Fibroblast of skin of left biceps (primary cell): ENCODE data around the gene BLNK.

ENCODE experiments used
- DNase-seq, 2 experiments: peaks; one replicate each; pipeline ENCODE4 v3.0.0-alpha.2; 2013; ENCODE audit warnings: low read depth in 2 of 2

BLNK gene

DNA sequence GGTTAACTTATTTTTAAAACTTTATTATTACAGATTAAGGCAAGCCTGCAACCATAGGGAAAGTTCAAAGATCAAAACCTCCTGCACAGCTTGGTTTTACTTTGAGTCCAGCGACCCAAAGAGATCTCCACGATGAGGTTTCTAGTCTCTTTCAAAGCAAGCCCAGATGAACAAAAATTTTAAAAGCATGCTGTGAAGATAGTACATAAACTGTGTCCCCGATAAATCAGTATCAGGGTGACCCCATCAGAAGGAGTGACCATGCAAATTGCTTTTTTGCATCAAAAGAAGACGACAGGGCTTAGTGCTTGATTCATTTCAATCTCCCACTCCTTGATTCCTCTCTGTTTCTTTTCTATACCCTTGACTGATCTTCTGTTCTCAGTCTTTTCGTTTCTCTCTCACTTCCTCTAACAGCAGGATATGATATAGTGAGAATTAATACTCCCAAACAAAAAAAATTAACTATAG, 16.8 kb upstream of the BLNK start:
- DNase-seq, result no peak

DNA sequence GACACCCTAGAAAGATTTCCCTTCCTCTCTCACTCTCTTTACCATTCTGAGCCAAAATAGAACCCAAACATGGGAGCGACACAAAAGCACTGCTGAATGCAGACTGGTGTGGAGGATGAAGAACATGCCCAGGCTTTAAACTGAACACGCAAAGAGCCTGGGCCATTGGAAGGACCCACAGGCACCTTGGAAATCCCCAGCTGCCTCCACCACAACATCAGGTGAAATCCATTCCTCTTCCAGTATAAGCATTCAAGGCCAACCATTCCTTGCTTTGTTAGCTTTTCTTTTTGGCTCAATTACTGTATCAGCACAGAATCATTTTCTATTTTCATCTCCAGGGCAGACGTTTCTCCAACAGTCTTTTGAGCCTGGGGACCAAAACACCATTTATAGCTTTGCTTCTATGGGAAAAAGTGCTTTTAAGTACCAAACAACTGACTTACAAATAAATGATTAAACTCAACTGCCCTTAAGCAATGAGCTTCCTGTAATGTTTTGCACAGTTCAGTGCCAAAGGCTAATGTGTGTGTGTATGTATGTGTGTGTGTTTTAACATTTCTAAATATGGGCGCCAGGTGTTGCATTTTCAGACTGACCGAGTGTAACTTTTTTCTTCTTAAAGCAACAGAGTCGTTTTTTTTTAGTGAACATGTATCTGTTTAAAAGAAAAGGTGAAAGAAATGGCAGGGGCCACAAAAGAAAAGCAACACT, 16.2 kb upstream of the BLNK start:
- DNase-seq, result no peak

DNA sequence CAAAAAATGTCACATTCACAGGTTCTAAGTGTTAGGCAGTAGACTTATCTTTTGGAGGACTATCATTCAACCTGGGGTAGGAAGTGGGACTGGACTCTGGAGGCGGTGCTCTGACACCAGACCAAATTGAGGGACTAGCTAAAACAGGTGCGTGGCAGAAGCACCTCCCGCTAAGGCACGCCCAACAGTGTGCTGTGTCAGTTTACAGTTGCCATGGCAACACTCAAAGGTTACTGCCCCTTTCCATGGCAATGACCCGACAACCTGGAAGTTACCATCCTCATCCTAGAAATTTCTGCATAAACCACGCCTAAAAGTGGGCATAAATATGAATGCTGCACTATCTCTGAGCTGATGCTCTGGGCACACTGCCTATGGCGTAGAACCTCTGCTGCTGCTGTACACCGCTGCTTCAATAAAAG, 14.0 kb upstream of the BLNK start:
- no peak for DNase-seq

DNA sequence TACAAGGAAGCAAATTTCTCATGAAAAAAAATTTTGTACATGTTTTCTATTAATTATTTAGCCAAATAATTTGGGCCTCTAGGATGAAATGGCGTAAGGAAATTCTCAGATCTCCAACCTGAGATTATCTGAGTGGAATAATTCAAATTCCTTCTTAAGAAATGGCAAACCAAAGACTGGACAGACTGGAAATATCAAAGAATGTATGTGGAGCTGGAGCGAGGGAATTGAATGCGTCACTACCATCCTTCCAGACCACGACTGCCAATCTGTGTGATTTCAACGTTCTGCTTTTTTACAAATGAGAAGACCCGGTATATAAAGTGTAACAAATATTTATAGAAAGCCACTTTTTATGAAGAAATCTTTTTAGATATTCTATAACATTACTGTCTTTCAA, 12.4 kb upstream of the BLNK start:
- no peak for DNase-seq

DNA sequence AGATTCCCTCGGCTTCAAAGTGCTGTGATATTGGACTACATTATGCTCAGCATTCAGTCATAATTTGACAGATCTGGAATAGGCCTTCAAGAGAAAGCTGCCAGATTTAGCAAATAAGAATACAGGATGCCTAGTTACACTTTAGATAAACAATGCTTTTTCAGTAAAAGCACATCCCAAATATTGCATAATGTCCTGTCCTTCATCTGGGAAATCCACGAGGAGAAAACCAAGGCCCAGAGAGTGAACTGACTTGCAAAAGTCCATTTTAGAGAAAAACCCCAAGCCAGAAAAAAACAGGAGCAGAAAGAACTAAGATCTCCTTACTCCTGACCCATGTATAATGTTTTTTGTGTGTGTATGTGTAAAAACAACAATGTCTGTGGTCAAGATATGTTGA, 12.0 kb upstream of the BLNK start:
- no peak for DNase-seq

DNA sequence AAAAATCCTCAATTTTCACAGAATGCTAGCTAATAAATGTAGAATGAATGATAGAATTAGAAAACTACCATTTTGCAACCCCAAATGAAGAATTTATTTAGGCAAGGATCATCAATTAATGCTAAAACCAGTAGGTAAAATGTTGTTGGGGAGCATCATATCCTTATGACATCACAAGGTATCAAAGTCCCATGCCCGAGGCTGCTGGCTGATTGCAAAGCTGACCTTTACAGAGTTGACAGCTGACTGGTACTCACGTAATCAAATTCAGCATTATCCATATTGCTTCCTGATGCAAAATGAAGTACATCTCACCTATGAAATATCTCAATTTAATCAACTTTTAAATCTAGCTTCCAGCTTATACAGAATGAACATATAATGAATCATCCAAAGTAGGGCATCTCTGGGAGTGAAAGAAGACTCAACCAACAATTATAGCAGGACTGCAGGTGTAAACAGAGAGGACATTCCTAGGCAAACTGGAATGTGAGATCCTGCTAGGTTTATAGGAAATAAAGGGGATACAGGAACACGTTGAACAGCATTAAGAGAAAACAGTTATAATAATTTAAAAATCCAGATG, 10.2 kb upstream of the BLNK start:
- DNase-seq, result no peak

DNA sequence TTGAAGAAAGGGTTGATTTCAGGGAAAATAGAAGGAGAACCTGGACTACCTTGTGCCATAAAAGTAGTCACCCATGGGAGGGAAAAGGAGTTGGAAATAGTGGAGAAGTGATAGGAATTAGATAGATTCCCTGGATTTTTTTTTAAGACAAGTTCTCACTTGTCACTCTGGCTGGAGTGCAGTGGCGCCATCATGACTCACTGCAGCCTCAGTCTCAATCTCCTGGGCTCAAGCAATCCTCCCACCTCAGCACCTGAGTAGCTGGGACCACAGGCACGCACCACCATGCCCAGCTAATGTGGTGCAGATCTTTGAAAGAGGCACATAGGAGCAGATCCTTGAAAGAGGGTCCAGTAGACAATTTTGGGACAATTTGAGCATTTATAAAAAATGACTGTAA, 9.5 kb upstream of the BLNK start:
- no peak for DNase-seq

DNA sequence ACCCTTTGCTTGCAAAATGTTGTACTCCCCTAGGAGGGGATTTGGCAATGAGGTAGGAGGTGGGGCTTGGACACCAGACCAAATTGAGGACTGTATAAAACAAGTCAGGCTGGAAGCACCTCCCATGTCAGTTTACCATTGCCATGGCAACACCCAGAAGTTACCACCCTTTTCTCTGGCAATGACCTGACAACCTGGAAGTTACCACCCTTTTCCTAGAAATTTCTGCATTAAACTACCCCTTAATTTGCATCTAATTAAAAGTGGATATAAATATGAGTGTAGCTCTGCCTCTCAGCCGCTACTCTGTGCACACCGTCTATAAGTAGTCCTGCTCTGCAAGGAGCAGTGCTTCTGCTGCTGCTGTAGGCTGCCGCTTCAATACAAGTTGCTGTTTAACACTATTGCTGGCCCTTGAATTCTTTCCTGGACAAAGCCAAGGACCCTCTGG, 7.8 kb upstream of the BLNK start:
- no peak for DNase-seq

DNA sequence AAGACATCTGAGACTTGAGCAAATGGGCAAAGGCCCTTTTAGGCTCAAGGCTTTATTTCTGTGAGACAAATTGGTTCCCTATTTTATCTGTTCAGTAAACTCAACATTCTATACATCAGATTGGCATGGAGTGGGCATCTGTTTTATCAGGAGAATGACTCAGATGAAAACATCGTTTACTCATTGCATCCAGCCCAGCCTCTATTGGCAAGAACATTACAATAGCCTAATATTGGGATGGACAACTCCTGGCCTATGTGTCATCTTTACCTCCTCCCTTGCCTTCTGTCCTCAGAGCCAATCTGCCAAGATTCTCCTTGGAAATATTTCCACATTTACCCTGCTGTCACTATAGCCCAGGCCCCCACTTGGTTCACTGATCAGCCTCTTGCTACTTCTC, 5.5 kb upstream of the BLNK start:
- no peak for DNase-seq

DNA sequence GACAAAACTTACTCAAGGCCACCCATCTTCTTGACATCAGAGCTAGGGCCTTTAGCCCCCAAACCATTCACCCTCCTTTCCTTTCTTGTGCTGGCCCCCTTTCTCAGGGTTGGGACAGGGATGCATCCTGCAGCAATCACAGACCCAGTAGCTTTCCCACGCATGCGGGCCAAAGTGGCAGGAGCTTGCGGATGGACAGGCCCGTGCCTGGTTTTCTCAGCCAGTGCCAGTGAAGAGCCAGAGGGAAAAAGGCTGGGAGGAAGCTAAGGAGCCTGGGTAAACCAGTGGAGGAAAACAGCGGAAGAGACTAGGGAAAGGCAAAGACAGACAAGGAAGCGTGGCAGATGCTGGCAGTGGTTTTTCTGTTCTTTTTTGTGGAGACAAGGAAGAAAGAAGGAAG, 5.1 kb upstream of the BLNK start:
- DNase-seq, result no peak

DNA sequence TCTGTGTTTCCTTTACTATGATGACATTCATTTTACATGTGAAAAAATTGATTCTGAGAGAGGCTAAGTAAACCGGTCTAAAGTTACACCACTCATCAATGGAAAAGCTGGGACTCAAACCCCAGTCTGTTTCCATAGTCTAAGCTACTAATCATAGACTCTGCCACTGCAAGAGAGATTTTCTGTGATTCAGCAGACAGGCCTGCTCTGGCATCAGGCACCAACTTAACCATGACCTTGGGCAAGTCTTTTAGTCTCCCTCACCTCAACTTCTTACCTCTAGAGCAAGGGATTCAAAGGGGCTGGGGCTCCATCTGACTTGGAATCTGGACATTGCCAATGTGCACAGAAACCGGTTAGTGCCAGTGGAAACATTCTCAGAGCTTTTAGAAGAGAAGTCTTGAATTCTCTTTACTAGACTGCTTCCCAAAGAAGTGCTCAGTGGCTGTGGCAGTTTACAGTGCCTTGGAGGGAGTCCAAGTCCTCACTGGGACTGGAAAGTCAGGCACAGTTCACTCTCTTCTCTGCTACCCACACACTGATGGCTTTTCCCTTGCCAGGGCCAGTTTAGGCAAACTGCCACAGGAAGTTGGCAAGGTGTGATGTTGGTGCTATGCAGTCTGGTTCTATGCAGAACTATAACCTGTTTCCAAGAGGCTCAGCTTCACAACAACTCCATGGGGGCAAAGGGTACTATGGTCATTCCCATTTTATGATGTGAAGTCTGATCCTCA, 4.5 kb upstream of the BLNK start:
- no peak for DNase-seq

DNA sequence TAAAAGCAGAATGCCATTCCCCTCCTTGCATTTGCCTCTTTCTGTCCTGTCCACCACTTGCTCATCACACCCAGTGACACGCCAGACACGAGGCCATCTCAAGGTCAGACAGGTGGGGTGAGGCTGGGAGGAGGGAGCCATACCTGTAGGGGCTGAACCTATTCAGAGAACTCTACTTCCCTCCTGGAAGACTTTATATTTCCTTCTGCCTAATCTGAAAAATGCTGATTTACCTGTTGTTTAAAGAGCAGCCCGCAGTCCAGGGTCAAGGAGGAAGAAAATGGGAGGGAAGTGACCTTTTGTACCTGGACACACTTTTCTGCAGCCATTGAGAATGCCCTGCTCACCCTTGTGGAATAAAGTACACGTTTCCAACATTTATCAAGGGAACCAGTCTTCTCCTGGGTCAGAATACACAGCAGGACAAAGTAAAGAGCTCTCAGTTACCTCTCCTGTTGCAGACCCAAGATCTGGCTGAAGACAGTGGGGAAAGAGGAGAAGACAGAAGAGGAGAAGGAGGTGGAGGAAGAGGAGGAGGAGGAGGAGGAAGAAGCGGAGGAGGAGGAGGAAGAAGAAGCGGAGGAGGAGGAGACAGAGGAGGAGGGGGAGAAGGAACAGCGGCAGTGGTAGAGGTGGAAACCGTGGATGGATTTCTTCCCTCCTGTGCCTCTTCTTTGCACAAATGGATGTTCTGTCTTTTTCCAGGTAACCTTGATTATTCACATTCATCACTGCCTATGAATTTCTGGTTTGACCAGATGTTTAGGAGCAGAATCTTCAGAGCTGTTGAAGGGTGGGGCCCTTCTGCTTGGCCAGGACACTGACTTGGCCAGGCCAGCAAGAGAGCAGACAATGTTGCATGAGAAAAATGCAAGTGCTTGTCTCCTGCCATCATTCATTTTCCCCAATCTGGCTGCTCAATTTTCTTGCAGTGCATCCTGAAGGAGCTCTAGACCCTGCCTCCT, 1.2 kb upstream of the BLNK start:
- no peak for DNase-seq

DNA sequence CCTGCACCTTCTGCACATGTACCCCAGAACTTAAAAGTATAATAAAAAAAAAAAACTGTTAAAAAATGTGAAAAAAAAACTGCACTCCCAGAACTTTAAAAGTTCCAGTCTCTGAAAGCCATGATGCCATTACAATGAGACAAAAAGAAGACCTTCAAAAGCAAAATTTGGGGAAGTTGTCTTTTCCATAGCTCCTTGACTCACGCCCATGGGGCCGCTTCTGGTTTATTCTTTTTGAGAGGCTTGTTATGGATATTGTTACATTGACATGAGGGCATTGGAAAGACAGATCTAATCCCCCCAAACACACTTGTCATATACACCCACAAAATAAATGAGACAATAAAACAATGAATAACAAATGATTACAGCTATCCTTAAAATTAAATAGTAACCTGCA, 798 bp downstream of the BLNK start:
- DNase-seq, result no peak

DNA sequence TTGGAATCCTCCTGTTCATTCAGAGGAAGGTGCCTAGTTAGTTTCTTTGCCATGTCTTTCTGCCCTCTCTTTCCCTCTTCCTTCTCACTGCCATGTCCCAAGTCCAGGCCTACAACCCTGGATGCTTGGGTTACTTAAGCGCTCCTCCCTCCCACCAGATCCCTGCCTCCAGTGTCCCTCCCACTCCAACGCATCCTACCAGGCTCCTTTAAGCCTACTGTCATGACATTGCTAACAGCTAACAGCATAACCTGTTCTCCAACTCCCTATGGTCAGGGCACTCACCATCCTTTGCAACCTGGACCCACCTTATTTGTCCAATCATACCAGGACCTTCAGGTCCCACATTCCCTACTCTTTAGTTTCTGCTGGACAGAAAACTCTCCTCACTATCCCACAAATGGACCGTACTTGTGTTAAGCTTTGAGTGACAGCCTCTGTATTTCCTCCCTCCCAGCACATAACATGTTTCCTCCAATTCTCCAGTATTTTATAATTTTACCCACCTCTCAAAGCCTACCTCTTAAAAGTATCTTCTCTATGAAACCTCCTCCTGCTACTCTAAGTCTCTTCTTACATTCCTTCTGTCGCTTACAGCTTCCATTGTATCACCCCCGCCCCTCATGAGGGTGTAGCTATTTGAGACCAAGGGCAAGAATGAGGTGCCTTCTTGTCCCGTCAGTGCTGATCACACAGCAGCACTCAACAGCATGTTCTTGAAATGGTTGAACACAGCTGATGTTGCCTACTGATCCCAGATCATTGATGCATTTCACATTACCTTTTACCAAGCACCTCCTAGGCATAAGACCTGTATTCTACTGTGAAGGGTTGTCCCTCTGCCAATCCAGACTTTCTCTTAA, 1.7 kb downstream of the BLNK start:
- no peak for DNase-seq

DNA sequence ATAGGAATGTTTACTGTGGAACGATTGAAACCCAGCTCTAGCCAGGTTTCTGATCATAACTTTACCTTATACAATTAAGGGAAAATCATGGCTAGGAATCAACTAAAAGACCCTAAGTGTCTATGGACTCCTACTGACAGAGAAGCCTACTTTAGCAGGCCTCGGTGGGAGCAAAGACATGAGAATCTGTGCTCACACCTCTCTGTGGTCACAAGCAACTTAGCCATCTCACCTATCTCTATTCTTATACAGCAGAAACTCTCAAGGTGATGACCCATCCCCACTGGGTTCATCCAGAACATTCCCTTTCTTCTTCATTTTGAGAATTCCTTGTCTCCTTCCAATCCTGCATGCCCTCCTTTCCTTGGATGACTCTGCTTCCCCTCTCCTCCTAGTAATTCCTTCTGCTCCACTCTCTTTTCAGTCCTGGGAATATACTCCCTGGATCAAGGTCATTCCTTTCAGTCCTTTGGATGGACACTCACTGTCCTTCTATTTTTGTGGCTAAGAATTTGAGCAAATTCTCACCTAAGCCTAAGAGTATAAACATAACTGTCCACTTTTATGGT, 2.9 kb downstream of the BLNK start:
- DNase-seq, result no peak

DNA sequence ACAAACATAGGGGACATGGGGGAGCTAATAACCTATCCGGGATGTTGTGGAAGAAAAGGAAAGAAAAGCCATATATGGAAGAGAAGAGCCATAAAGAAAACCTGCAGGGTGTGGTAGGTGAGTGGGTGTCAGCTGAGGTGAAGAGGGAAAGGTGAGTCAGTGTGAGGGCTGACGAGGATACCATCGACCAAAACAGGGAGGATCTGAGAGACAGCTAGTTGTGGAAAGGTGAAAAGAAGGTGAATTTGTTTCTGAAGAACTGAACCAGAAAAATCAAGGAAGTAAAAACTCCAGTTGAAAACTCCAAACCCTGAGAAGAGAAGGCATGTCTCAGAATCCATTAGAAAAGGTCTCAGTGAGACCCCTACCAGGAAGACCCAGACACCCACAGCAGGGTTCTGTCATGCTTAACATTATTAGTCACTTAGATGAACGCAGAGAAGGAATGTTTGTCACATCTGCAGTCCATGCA, 4.1 kb downstream of the BLNK start:
- DNase-seq, result no peak

DNA sequence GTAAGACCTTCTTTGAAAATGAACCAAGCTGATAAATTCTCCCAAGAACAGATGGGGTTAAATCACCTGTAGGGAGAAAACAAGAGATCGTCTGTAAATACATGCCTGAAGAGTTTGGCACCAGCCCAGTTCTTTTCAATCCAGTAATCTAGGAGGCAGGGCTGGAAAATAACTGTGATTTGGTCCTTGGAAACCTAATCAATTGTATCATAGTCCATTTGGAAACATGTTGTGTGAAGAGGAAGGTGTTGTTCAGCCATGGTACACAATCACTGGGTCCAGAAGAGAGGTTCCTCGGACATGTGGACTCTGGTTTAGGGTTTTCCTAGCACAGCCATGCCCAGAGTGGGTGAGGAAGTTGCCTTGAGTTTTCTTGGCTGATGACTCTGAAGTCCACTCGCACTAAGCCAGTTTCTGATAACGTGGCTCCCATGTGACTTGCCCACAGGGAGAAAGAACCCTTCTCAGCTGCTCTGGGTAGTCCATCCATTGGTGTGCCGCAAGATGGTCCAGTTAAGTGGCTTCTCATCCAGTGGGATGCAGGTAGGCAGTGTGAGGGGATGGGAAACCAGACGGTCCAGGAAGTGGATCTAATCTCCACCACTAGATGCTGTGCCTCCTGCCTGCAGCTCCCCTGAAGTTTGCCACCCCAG, 5.1 kb downstream of the BLNK start:
- no peak for DNase-seq

DNA sequence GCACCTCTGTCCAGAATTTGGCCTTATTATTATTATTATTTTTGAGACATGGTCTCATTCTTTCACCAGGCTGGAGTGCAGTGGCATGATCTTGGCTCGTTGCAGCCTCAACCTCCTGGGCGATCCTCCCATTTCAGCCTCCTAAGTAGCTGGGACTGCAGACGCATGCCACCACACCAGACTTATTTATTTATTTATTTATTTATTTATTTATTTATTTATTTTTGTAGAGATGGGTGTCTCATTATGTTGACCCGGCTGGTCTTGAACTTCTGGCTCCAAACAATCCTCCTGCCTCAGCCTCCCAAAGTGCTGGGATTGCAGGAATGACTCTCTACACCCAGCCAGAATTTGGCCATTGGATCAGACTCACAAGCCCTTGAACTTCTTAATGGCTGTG, 6.4 kb downstream of the BLNK start:
- no peak for DNase-seq

DNA sequence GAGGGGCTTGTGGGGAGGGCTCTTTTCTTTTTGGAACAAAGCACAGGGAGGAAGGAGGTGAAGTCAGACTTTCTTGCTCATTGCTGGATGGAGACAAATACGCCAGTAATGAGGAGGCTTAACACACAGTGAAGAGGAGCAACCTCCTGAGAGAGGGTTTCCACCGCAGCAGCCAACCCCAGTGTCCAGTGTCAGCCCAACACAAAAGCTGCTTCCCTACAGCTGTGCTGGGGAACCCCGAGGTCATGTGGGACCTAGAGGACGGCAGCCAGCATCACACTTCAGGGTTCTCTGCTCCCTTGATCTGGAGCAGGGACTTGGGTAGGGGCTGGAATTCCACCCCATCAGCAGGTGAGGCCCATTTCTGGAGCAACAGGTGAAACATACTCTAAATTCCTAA, 7.7 kb downstream of the BLNK start:
- no peak for DNase-seq

DNA sequence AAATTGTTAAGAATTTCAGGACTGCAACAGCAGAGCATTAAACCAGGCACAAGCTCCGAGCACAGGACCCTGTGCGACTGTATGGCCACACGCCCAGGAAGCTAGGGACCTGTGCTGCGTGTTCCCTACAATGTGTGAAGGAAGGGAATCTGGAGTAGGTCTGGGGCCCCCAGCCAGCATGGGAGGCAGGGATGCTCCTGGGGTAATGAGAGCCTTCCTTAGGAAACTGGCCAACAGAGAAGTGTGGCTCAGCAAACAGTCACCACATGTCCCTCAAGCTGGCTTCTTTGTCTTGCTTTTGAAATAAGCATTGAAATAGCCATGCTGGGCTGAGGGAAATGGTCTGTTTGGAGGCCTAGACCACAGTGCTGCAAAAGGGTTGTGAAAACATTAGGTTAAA, 8.2 kb downstream of the BLNK start:
- DNase-seq, result no peak
